Ovary (tissue), 1 donor: ENCODE data around the gene SYNJ1.

ENCODE experiments used
- EP300 ChIP-seq: sonication (generic); formaldehyde crosslinking; IDR thresholded peaks from one replicate; pipeline ENCODE4 v1.6.1; 2017; ENCODE audit warnings: antibody characterized with exemption
- POLR2A ChIP-seq: fragments of 450-650 bp; IDR thresholded peaks from one replicate; pipeline ENCODE4 v1.6.1; 2017; ENCODE audit warnings: antibody characterized with exemption, mild to moderate bottlenecking, moderate library complexity

GRCh38 chr21:32645261-32646182 lies 82.3 kb downstream of the SYNJ1 start:
- TF ChIP-seq POLR2A (no peak), EP300 (no peak)
